ENCODE data around the gene RALGAPA2.

DNA sequence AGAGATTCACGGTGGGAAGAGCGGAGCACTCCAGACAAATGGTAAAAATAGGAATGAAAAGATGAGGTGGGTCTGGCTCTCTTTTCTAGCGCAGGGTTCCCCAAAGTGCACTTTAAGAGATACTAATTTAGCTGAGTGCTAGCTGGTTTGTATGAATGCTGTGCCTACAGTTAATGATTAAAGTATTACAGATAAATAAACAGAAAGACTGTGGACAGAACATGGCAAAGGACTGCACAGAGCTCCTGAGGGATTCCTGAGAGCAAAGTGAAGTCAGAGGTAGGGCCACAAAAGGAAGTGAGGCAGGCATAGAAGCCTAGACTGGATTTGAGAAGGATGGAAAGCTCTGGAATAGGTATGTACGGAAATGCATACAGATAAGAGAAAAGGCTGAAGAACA, 230.0 kb downstream of the RALGAPA2 start:
- TF ChIP-seq CTCF (IDR thresholded peaks at IDR 0.05) (no peak), SIN3A (IDR thresholded peaks at IDR 0.05; ENCODE audit: borderline replicate concordance, insufficient read depth, low read depth, low read length) (no peak), POLR2AphosphoS5 (IDR thresholded peaks at IDR 0.05; ENCODE audit: low read depth, low read length) (no peak), REST (IDR thresholded peaks at IDR 0.05; ENCODE audit: insufficient read depth in 1 of 2, low read depth in 2 of 2, low read length in 1 of 2) (no peak), TCF7L2 (IDR thresholded peaks at IDR 0.05; ENCODE audit: low read depth, low read length) (no peak)

All from Panc1 (cell line).